Measurements from ENCODE around the gene ARHGEF25. TPM values are rescaled to one million over a fixed set of nuclear protein-coding genes. Genes with fewer than 3 reads are reported as not detected.

Gene ARHGEF25
- total RNA-seq, 1 donor from 2014 or later = 18.4 TPM

- H3K27ac Mint-ChIP-seq = no peak overlapping the region
- H3K27me3 Mint-ChIP-seq = peaks cover 23% of the 10 kb centered on the region
- TF ChIP-seq CTCF (IDR thresholded peaks at IDR 0.05; ENCODE audit: unreplicated experiment) = no peak
- DNase-seq (ENCODE audit: low spot score, unreplicated experiment) = no peak
- H3K4me1 Mint-ChIP-seq (ENCODE audit: low read depth) = peaks cover 19% of the 10 kb centered on the region
- H3K4me3 Mint-ChIP-seq (ENCODE audit: low read depth) = peak overlapping the region; percentile 85
- H3K9me3 Mint-ChIP-seq (ENCODE audit: low read depth) = no peaks in the 10 kb centered on the region
- H3K36me3 Mint-ChIP-seq (ENCODE audit: insufficient read depth) = peaks cover 24% of the 10 kb centered on the region
Measured at GRCh38 chr12:57605811-57606311, 5.4 kb upstream of the ARHGEF25 start.

GRCh38 chr12:57606399-57606798 is 4.8 kb upstream of the ARHGEF25 start:
- no peak for TF ChIP-seq CTCF (IDR thresholded peaks at IDR 0.05; ENCODE audit: unreplicated experiment)
- peak overlapping the region; percentile 41 for H3K4me3 Mint-ChIP-seq (ENCODE audit: low read depth)
- no peak for DNase-seq (ENCODE audit: low spot score, unreplicated experiment)
- H3K4me1 Mint-ChIP-seq (ENCODE audit: low read depth) = peaks cover 19% of the 10 kb centered on the region
- H3K36me3 Mint-ChIP-seq (ENCODE audit: insufficient read depth) = peaks cover 22% of the 10 kb centered on the region
- no peak overlapping the region for H3K27ac Mint-ChIP-seq
- H3K9me3 Mint-ChIP-seq (ENCODE audit: low read depth) = no peaks in the 10 kb centered on the region
- peaks cover 23% of the 10 kb centered on the region for H3K27me3 Mint-ChIP-seq

GRCh38 chr12:57606821-57607220 is 4.4 kb upstream of the ARHGEF25 start:
- DNase-seq (ENCODE audit: low spot score, unreplicated experiment) = no peak
- H3K36me3 Mint-ChIP-seq (ENCODE audit: insufficient read depth) = peaks cover 19% of the 10 kb centered on the region
- H3K4me1 Mint-ChIP-seq (ENCODE audit: low read depth) = peaks cover 19% of the 10 kb centered on the region
- no peak overlapping the region for H3K27ac Mint-ChIP-seq
- no peak for TF ChIP-seq CTCF (IDR thresholded peaks at IDR 0.05; ENCODE audit: unreplicated experiment)
- no peaks in the 10 kb centered on the region for H3K9me3 Mint-ChIP-seq (ENCODE audit: low read depth)
- H3K4me3 Mint-ChIP-seq (ENCODE audit: low read depth) = peak overlapping the region; percentile 31
- H3K27me3 Mint-ChIP-seq = peaks cover 23% of the 10 kb centered on the region

- Mint-ChIP-seq H3K4me3 (ENCODE audit: low read depth) (no peak overlapping the region), H3K27ac (no peak overlapping the region), H3K4me1 (ENCODE audit: low read depth) (peaks cover 20% of the 10 kb centered on the region), H3K9me3 (ENCODE audit: low read depth) (no peaks in the 10 kb centered on the region), H3K36me3 (ENCODE audit: insufficient read depth) (peaks cover 12% of the 10 kb centered on the region), H3K27me3 (peaks cover 32% of the 10 kb centered on the region)
- DNase-seq (ENCODE audit: low spot score, unreplicated experiment) = no peak
- no peak for TF ChIP-seq CTCF (IDR thresholded peaks at IDR 0.05; ENCODE audit: unreplicated experiment)
Measured at GRCh38 chr12:57607958-57608663, 3.1 kb upstream of the ARHGEF25 start.

GRCh38 chr12:57609101-57609780 is 2.0 kb upstream of the ARHGEF25 start:
- H3K36me3 Mint-ChIP-seq (ENCODE audit: insufficient read depth) = peaks cover 12% of the 10 kb centered on the region
- no peak overlapping the region for H3K27ac Mint-ChIP-seq
- H3K4me3 Mint-ChIP-seq (ENCODE audit: low read depth) = peak overlapping the region; percentile 14
- H3K9me3 Mint-ChIP-seq (ENCODE audit: low read depth) = no peaks in the 10 kb centered on the region
- H3K27me3 Mint-ChIP-seq = peaks cover 39% of the 10 kb centered on the region
- H3K4me1 Mint-ChIP-seq (ENCODE audit: low read depth) = peaks cover 14% of the 10 kb centered on the region
- TF ChIP-seq CTCF (IDR thresholded peaks at IDR 0.05; ENCODE audit: unreplicated experiment) = no peak
- DNase-seq (ENCODE audit: low spot score, unreplicated experiment) = no peak

Data from progenitor cell of endocrine pancreas (in vitro differentiated cells).